Keratinocyte (primary cell): ENCODE data around the gene HMGB1. TPM values are rescaled to one million over a fixed set of nuclear protein-coding genes. Genes with fewer than 3 reads are reported as not detected.

ENCODE experiments used
- DNase-seq: peaks from one replicate; pipeline ENCODE4 v3.0.0-alpha.2; 2011; ENCODE audit warnings: low read depth, missing footprints, low spot score
- FAIRE-seq: peaks from 2 replicates; lab custom pipeline; 2011; peaks lifted over from hg19 to GRCh38; lab: Jason Lieb, UNC
- H2AFZ ChIP-seq: 2 replicates; pipeline ENCODE4 v1.6.0; 2012; ENCODE audit warnings: low read length, control low read depth, inconsistent platforms; ENCODE audit not compliant: control insufficient read depth
- H3K27ac ChIP-seq: 2 replicates; pipeline ENCODE4 v1.5.1; 2011; ENCODE audit warnings: low read length; ENCODE audit not compliant: control insufficient read depth, insufficient read depth
- H3K27me3 ChIP-seq: 3 replicates; pipeline ENCODE4 v1.6.0; 2011; ENCODE audit warnings: low read length; ENCODE audit not compliant: control insufficient read depth, insufficient read depth; ENCODE audit errors: extremely low read depth
- H3K36me3 ChIP-seq, 2 experiments: 2 replicates in 1 of 2; 3 replicates in 1 of 2; pipeline ENCODE4 v1.5.1; 2011; ENCODE audit warnings: low read length in 2 of 2, mild to moderate bottlenecking in 1 of 2; ENCODE audit not compliant: control insufficient read depth in 2 of 2, insufficient read depth in 2 of 2; ENCODE audit errors: extremely low read depth in 1 of 2
- H3K4me1 ChIP-seq: 3 replicates; pipeline ENCODE4 v1.5.1; 2011; ENCODE audit warnings: low read length; ENCODE audit not compliant: control insufficient read depth, insufficient read depth; ENCODE audit errors: extremely low read depth
- H3K4me2 ChIP-seq: 3 replicates; pipeline ENCODE4 v1.6.0; 2011; ENCODE audit warnings: low read depth, low read length; ENCODE audit not compliant: control insufficient read depth, insufficient read depth; ENCODE audit errors: extremely low read depth
- H3K4me3 ChIP-seq, 3 experiments: fragments of 200-600 bp in 1 of 3; sonication (generic) in 1 of 3; 2 replicates in 2 of 3; 3 replicates in 1 of 3; pipeline ENCODE4 v1.5.1; 2011 to 2016; ENCODE audit warnings: low read length in 3 of 3, mild to moderate bottlenecking in 3 of 3, control low read depth in 2 of 3, inconsistent platforms in 1 of 3, low read depth in 1 of 3, mixed read lengths in 1 of 3, mixed run types in 1 of 3, moderate library complexity in 1 of 3; ENCODE audit not compliant: control insufficient read depth in 2 of 3, insufficient read depth in 2 of 3; ENCODE audit errors: extremely low read depth in 1 of 3
- H3K79me2 ChIP-seq: 2 replicates; pipeline ENCODE4 v1.6.0; 2012; ENCODE audit warnings: low read length; ENCODE audit not compliant: control insufficient read depth, insufficient read depth
- H3K9ac ChIP-seq: 3 replicates; pipeline ENCODE4 v1.6.0; 2011; ENCODE audit warnings: low read length; ENCODE audit not compliant: control insufficient read depth, insufficient read depth; ENCODE audit errors: extremely low read depth
- H3K9me1 ChIP-seq: 3 replicates; pipeline ENCODE4 v1.6.0; 2011; ENCODE audit warnings: low read length; ENCODE audit not compliant: control insufficient read depth, insufficient read depth; ENCODE audit errors: extremely low read depth
- H3K9me3 ChIP-seq: 2 replicates; pipeline ENCODE4 v1.5.1; 2012; ENCODE audit warnings: low read depth, low read length; ENCODE audit not compliant: control insufficient read depth
- H4K20me1 ChIP-seq: 3 replicates; pipeline ENCODE4 v1.6.0; 2011; ENCODE audit warnings: low read length; ENCODE audit not compliant: control insufficient read depth, insufficient read depth; ENCODE audit errors: extremely low read depth
- EZH2 ChIP-seq: IDR thresholded peaks from one replicate; pipeline ENCODE4 v1.6.1; 2012; ENCODE audit warnings: inconsistent platforms, mild to moderate bottlenecking, low read length, moderate library complexity
- dilution Hi-C: fragments of 300-500 bp; cut with MboI; formaldehyde crosslinking; loops from one replicate; pipeline ENCODE4 v1.7.0; 2020; ENCODE audit warnings: low sequenced_read_pairs; ENCODE audit not compliant: extremely low pct_ligation_motif_present
- polyA plus RNA-seq, 5 experiments: library from polyadenylated mRNA; depleted of rRNA in 3 of 5; stranded (reverse) in 3 of 5; stranded (forward) in 1 of 5; unstranded in 1 of 5; fragments of >200 nt; gene quantifications; 1 replicate in 1 of 5; 2 replicates in 3 of 5; 3 replicates in 1 of 5; pipeline versions ENCODE4 v1.2.1 to v1.2.3, GENCODE V29; 2011 to 2012; ENCODE audit warnings: missing spikeins in 2 of 5, low read depth in 1 of 5, low replicate concordance in 1 of 5
- TF ChIP-seq, protein P1 (sequence below), 3 experiments: IDR thresholded peaks in 1 of 3; conservative IDR thresholded peaks in 1 of 3; optimal IDR thresholded peaks in 1 of 3; 2 replicates in 2 of 3; 3 replicates in 1 of 3; pipeline versions ENCODE3 to v1.5.1; 2011; ENCODE audit warnings: low read length in 3 of 3, mild to moderate bottlenecking in 3 of 3, moderate library complexity in 2 of 3, control low read depth in 1 of 3, inconsistent platforms in 1 of 3; ENCODE audit not compliant: insufficient read depth in 2 of 3; ENCODE audit errors: extremely low read depth in 1 of 3

The HMGB1 gene
- polyA plus RNA-seq, 1 donor (not counting 4 experiments of a cell fraction or from before 2014, with no cell fraction given): 221 TPM

DNA sequence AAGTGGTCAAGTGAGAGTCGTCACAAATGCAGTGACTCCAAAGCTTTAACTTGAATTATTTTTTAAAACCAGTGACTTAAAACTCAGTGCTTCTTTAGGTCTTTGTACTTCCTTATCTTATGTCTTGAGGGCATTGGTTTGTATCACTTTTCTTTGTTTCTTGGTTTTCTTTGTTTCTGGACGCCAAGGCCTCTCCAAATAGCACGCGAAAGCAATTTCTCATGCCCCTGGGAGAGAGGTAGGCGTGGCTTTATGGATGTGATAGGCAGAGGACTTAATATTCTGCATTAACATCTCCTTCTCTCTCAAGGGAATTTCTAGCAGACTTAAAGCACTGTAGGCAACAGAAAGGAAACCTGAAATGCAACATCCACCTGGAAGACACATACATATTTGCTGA, 22.8 kb downstream of the HMGB1 start:
- H3K27ac ChIP-seq: no peak overlapping the region
- TF ChIP-seq, protein P1, sequence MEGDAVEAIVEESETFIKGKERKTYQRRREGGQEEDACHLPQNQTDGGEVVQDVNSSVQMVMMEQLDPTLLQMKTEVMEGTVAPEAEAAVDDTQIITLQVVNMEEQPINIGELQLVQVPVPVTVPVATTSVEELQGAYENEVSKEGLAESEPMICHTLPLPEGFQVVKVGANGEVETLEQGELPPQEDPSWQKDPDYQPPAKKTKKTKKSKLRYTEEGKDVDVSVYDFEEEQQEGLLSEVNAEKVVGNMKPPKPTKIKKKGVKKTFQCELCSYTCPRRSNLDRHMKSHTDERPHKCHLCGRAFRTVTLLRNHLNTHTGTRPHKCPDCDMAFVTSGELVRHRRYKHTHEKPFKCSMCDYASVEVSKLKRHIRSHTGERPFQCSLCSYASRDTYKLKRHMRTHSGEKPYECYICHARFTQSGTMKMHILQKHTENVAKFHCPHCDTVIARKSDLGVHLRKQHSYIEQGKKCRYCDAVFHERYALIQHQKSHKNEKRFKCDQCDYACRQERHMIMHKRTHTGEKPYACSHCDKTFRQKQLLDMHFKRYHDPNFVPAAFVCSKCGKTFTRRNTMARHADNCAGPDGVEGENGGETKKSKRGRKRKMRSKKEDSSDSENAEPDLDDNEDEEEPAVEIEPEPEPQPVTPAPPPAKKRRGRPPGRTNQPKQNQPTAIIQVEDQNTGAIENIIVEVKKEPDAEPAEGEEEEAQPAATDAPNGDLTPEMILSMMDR (optimal IDR thresholded peaks at IDR 0.05 in 1 of 3, IDR thresholded peaks at IDR 0.05 in 1 of 3, conservative IDR thresholded peaks at IDR 0.05 in 1 of 3; ENCODE audit: extremely low read depth in 1 of 3, insufficient read depth in 2 of 3, low read length in 3 of 3): no peak
- no peak for TF ChIP-seq EZH2
- DNase-seq (no peak), FAIRE-seq (no peak)
- H3K9me1 ChIP-seq: no peaks in the 10 kb centered on the region
- no peaks in the 10 kb centered on the region for H3K36me3 ChIP-seq
- H4K20me1 ChIP-seq: no peaks in the 10 kb centered on the region
- no peaks in the 10 kb centered on the region for H3K27me3 ChIP-seq
- H2AFZ ChIP-seq: no peak overlapping the region
- dilution Hi-C loops: no loop called here
- peaks cover 13% of the 10 kb centered on the region for H3K4me1 ChIP-seq
- no peaks in the 10 kb centered on the region for H3K79me2 ChIP-seq
- no peaks in the 10 kb centered on the region for H3K9me3 ChIP-seq
- no peak overlapping the region for H3K9ac ChIP-seq
- no peak overlapping the region for H3K4me3 ChIP-seq
- no peak overlapping the region for H3K4me2 ChIP-seq

DNA sequence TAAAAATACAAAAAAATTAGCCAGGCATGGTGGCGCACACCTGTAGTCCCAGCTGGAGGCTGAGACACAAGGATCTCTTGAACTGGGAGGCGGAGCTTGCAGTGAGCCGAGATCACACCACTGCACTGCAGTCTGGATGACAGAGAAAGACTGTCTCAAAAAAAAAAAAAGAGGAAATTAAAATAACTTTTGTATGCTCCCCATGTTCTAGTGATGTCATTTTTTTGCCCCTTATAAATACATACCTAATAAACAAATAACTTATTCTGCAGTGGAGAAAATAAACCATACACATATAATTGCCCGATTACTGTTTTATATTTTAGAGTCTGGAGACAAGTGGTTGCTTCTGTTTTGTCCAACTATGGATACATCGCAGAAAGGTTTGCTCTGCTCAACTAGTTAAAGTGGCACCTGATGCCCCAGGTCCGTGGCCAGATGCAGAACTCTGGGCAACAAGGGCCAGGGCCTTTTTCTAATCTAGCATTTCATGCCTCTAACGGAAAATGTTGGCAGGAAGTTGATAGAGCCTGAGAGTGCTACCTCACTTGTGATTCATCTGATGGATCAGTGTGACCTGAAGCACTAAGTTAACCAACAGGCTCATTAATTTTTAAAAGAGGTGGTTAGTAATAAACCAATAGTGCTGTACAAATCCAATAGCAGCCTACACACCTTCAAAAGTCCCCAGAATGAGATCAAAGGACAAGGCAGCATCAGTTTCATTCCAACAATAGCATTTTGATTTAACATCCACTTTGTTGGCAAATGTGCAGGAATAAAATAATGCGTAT, 24.6 kb downstream of the HMGB1 start:
- Histone ChIP-seq H3K4me3 (no peak overlapping the region), H3K9me3 (no peaks in the 10 kb centered on the region), H4K20me1 (no peaks in the 10 kb centered on the region), H3K27ac (no peak overlapping the region), H3K36me3 (no peaks in the 10 kb centered on the region), H3K4me1 (peaks cover 10% of the 10 kb centered on the region), H3K9me1 (no peaks in the 10 kb centered on the region), H3K27me3 (no peaks in the 10 kb centered on the region), H2AFZ (no peak overlapping the region), H3K79me2 (no peaks in the 10 kb centered on the region), H3K4me2 (no peak overlapping the region), H3K9ac (no peak overlapping the region)
- FAIRE-seq: no peak
- no peak for TF ChIP-seq EZH2
- dilution Hi-C loops: no loop called here
- DNase-seq: no peak
